Lung (tissue), 12 donors: Measurements from ENCODE around the gene PIP5K1B. TPM values are rescaled to one million over a fixed set of nuclear protein-coding genes. Genes with fewer than 3 reads are reported as not detected.

Experiments
- ATAC-seq: fragments of 200-7000 bp; cut with Tn5 transposase; one replicate; pipeline ENCODE4 v1.9.1; 2020; ENCODE audit warnings: moderate number of reproducible peaks; ENCODE audit not compliant: insufficient read depth, low FRiP score
- DNase-seq, 3 donors: peaks; one replicate each; pipeline ENCODE4 v3.0.0-alpha.2; 2013 to 2017
- H3K27ac ChIP-seq, 2 donors: one replicate each; pipeline ENCODE4 v1.5.1; 2013; ENCODE audit warnings: mild to moderate bottlenecking in 2 of 2, moderate library complexity in 2 of 2, control low read depth in 1 of 2, inconsistent platforms in 1 of 2, low read depth in 1 of 2, low read length in 1 of 2
- H3K27me3 ChIP-seq, 3 donors: one replicate each; pipeline ENCODE4 v1.5.1; 2013; ENCODE audit warnings: low read length in 2 of 3; ENCODE audit not compliant: control insufficient read depth in 3 of 3, insufficient read depth in 3 of 3
- H3K36me3 ChIP-seq, 4 donors: one replicate each; pipeline ENCODE4 v1.5.1; 2013; ENCODE audit warnings: low read length in 4 of 4, mild to moderate bottlenecking in 1 of 4, moderate library complexity in 1 of 4; ENCODE audit not compliant: control insufficient read depth in 4 of 4, insufficient read depth in 4 of 4
- H3K4me1 ChIP-seq, 5 donors: one replicate each; pipeline ENCODE4 v1.5.1; 2013; ENCODE audit warnings: low read length in 5 of 5, mild to moderate bottlenecking in 2 of 5, moderate library complexity in 1 of 5; ENCODE audit not compliant: control insufficient read depth in 5 of 5, insufficient read depth in 5 of 5
- H3K4me3 ChIP-seq: one replicate; pipeline ENCODE4 v1.5.1; 2013; ENCODE audit warnings: mild to moderate bottlenecking, control low read depth, moderate library complexity
- H3K9ac ChIP-seq, 2 donors: one replicate each; pipeline ENCODE4 v1.5.1; 2013; ENCODE audit warnings: low read length in 2 of 2, control low read depth in 1 of 2; ENCODE audit not compliant: insufficient read depth in 1 of 2
- H3K9me3 ChIP-seq, 4 donors: one replicate each; pipeline ENCODE4 v1.5.1; 2013; ENCODE audit warnings: low read length in 3 of 4, mild to moderate bottlenecking in 1 of 4, moderate library complexity in 1 of 4; ENCODE audit not compliant: control insufficient read depth in 4 of 4, insufficient read depth in 3 of 4
- WGBS, 2 donors: extraction: QIAGEN DNeasy Blood & Tissue Kit; methylation state at CpG; one replicate each; pipeline ENCODE4 v1.1.7; 2013; 5-methylcytosine and 5-hydroxymethylcytosine counted together
- polyA plus RNA-seq, 2 donors: library from polyadenylated mRNA; stranded (reverse); fragments of 200-250 nt; gene quantifications; one replicate each; pipeline ENCODE4 v1.2.1, GENCODE V29; 2013
- total RNA-seq, 2 donors: library from RNA; depleted of rRNA in 1 of 2; stranded (reverse); fragments of >200 nt in 1 of 2; gene quantifications; one replicate each; pipeline ENCODE4 v1.2.1, GENCODE V29; 2014 to 2021
- TF ChIP-seq, protein P1 (sequence below): IDR thresholded peaks from 2 replicates; pipeline ENCODE4 v1.5.1; 2012; ENCODE audit warnings: mild to moderate bottlenecking; ENCODE audit errors: control extremely low read depth, extremely low read depth
- donor health status: control.
- donor health status: control.
- donor health status: Bipolar disorder and iron deficiency.
- donor health status: healthy.
- donor health status: DM: yes; HTN: yes; CAD: no.

The PIP5K1B gene
- total and polyA plus RNA-seq, 4 donors: 6.6 to 28.2 (median 15.6) TPM

DNA sequence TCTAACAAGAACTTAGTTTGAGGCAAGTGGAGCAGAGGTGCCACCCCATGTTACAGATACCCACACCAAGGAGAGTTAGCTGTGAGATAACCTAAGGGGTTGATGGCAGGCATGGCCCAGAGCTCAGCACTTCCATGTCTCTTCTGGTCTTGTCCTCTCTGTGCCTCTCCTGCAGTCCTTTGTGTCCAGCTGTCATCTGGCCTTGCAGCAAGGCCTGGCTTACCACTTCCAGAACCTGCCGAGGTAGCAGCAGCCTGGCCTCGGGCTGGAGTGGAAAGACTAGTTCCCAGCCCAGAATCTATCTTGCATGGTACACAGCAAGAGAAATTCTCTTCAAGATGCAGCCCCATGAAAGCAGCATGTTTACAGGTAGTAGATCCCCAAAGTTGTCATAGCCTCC is 41.5 kb downstream of the PIP5K1B start:
- H3K36me3 ChIP-seq: no peaks in the 10 kb centered on the region
- H3K4me1 ChIP-seq: peaks cover 0 to 10% (median 0%) of the 10 kb centered on the region in 5 donors
- TF ChIP-seq, protein P1, sequence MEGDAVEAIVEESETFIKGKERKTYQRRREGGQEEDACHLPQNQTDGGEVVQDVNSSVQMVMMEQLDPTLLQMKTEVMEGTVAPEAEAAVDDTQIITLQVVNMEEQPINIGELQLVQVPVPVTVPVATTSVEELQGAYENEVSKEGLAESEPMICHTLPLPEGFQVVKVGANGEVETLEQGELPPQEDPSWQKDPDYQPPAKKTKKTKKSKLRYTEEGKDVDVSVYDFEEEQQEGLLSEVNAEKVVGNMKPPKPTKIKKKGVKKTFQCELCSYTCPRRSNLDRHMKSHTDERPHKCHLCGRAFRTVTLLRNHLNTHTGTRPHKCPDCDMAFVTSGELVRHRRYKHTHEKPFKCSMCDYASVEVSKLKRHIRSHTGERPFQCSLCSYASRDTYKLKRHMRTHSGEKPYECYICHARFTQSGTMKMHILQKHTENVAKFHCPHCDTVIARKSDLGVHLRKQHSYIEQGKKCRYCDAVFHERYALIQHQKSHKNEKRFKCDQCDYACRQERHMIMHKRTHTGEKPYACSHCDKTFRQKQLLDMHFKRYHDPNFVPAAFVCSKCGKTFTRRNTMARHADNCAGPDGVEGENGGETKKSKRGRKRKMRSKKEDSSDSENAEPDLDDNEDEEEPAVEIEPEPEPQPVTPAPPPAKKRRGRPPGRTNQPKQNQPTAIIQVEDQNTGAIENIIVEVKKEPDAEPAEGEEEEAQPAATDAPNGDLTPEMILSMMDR: no peak
- H3K9me3 ChIP-seq: no peaks in the 10 kb centered on the region
- no peak for ATAC-seq
- no peak overlapping the region for H3K4me3 ChIP-seq
- no peaks in the 10 kb centered on the region for H3K27me3 ChIP-seq
- no peak for DNase-seq
- WGBS, 2 donors: 53 to 91% methylated on average over 2 of the region's 2 CpGs
- peak overlapping the region in 1 of 2 donors; percentile 55 for H3K27ac ChIP-seq
- no peak overlapping the region for H3K9ac ChIP-seq

DNA sequence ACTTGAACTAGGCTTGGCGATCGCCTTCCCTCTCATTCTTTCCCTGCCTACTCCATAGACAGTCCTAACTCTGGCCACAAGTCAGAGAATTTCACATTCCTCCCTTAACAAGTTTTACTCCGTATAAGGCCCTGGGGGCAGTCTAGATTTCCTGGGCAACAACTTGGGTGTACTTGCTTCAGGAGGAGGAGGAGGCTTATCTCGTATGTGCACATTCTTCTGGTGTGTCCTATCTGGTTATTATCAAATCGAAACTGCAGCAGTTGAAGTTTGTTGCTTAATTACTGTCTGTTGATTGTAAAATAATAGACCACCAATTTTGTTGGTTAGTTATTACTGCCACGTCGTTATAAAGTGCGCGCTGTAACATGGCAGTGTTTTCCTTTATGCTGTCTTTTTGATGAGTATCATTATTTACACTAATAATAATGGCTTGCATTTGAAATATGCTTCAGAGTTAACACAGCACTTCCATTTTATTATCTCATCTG is 42.0 kb downstream of the PIP5K1B start:
- H3K36me3 ChIP-seq: no peaks in the 10 kb centered on the region
- H3K4me1 ChIP-seq: peaks cover 0 to 10% (median 0%) of the 10 kb centered on the region in 5 donors
- H3K4me3 ChIP-seq: no peak overlapping the region
- WGBS, 2 donors: 40 to 53% methylated on average over 9 of the region's 9 CpGs
- H3K27me3 ChIP-seq: no peaks in the 10 kb centered on the region
- no peaks in the 10 kb centered on the region for H3K9me3 ChIP-seq
- TF ChIP-seq, protein P1: no peak
- H3K27ac ChIP-seq: peak overlapping the region in 1 of 2 donors; percentile 55
- H3K9ac ChIP-seq: no peak overlapping the region
- ATAC-seq (peak; percentile 34), DNase-seq (peak in 1 of 3 donors; percentile 18)

DNA sequence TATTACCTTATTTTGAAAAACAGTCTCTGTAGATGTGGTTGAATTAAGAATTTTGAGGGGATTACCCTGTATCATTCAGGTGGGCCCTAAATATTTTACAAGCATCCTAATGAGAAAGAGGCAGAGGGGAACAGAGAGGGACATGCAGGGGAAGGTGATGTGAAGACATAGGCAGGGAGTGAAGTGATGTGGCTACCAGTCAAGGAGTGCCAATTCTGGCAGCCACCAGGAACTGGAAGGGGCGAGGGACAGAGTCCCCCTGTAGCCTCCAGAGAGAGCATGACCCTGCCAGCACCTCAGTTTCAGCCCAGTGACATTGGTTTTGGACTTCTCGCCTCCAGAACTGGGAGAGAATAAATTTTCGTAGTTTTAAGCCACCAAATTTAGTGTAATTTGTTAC is 44.1 kb downstream of the PIP5K1B start:
- H3K9ac ChIP-seq: no peak overlapping the region
- H3K27me3 ChIP-seq: no peaks in the 10 kb centered on the region
- peak overlapping the region; percentile 12 to 89 for H3K27ac ChIP-seq
- peaks cover 0 to 10% (median 0%) of the 10 kb centered on the region in 5 donors for H3K4me1 ChIP-seq
- H3K4me3 ChIP-seq: no peak overlapping the region
- no peaks in the 10 kb centered on the region for H3K36me3 ChIP-seq
- WGBS, 2 donors: 62% methylated on average over 3 of the region's 3 CpGs
- H3K9me3 ChIP-seq: no peaks in the 10 kb centered on the region
- TF ChIP-seq, protein P1: no peak
- ATAC-seq (peak; percentile 28), DNase-seq (no peak)

GRCh38 chr9:68749579-68750159 is 44.6 kb downstream of the PIP5K1B start:
- ATAC-seq: peak; percentile 84
- TF ChIP-seq, protein P1: no peak
- Histone ChIP-seq H3K9ac (no peak overlapping the region), H3K4me3 (no peak overlapping the region), H3K27ac (no peak overlapping the region), H3K36me3 (no peaks in the 10 kb centered on the region), H3K9me3 (no peaks in the 10 kb centered on the region), H3K27me3 (no peaks in the 10 kb centered on the region), H3K4me1 (peaks cover 0 to 10% (median 0%) of the 10 kb centered on the region in 5 donors)
- 41 to 43% methylated on average over 3 of the region's 3 CpGs for WGBS, 2 donors
- peak in 2 of 3 donors; percentile 9 to 11 for DNase-seq
